ENCODE measurements around the gene POLD3.
A peak's percentile ranks its signal among the peaks of the same experiment; 100 is the strongest.

Gene POLD3

GRCh38 chr11:74592441-74593362 lies at the start of gene POLD3:
TSS of gene POLD3 (plus strand) at chr11:74592582. CDS start at chr11:74592659, 77 bp downstream.
- peak; percentile 94 for DNase-seq

DNA sequence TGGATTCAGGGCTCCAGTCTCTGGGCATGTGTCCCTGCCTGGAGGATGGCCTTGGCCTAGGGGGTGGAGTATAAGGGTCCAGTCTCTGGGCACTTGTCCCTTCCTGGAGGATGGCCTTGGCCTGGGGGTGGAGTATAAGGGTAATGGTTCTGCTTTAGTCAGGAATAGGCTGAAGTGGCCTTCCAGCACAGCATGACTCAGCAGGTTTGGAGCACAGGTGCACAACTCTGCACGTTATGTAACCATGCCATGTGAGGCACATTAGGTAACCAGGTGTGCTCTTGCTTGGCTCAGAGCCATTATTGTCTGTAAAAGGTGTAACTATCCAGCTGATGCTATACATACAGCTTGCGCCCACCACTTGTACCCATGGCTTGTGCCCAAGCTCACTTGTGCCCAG lies 48.4 kb upstream of the POLD3 start:
- DNase-seq = no peak

- DNase-seq = no peak
These were observed 45.6 kb upstream of the POLD3 start for GRCh38 chr11:74546752-74547151.

DNA sequence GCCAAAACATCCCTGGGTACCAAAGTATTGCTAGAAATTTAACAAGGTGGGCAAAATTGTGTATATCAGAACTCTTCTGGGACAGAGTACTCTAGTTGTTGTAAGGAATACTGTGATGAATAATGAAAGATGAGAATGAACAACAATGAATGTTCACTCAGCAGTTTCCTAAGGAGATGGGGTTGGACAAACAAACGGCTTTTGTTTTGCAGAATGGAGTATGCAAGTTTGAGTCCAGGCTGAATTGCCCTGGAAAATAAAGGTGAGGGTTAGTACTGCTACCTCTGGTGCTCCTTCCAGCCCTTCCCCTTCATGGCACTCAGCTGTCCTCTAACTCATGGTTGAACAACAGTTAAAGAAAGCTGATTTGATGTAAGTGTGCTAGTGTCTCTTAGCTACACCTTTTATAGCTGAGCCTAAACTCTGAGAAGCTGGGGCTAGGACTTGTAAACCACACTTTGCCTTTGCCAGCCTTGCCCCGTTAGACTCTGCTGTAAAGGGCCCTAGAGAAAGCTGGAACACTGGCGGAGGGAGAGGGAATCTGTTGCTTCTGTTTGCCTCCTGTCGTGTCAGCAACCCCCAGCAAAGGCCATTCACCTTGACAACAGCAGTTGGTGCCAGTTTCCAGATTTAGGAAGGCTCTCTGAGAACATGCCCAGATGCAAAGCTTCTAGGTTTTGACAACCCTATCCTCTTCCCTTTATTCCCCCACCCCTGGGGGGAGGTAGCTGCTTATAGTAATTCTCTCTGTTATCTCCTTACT lies 41.2 kb upstream of the POLD3 start:
- no peak for DNase-seq

DNA sequence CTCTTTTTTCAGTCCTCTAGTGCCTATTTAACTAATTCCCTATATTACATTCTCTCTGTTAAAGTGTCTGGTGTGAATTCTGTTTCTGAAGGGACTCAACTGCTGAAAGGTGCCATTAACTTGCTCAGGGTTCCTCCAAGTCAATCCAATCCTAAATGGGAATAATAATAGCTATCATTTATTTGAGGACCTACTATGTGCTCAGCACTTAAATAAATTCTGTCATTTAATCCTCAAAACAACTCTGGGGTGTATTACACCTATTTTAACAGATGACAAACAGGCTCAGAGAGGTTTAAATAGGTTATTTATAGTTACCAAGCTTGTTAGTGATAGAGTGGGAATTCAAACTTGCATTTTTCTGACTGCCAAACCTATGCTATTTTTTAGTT lies 40.6 kb upstream of the POLD3 start:
- DNase-seq = no peak

DNA sequence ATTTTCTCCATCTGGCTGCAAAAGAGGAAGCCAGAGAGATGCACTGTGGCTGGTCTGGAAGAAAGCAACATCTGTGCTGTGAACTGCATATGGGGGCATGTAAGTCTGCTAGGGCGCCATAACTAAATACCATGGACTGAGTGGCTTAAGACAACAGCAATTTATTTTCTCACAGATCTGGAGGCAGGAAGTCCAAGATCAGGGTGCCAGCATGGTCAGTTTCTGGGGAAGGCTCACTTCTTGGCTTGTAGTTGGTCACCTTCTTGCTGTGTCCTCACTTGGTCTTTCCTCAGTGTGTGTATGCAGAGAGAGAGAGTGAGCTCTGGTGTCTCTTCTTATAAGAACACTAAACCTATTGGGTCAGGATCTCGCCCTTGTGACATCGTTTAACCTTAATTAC lies 34.9 kb upstream of the POLD3 start:
- no peak for DNase-seq

DNA sequence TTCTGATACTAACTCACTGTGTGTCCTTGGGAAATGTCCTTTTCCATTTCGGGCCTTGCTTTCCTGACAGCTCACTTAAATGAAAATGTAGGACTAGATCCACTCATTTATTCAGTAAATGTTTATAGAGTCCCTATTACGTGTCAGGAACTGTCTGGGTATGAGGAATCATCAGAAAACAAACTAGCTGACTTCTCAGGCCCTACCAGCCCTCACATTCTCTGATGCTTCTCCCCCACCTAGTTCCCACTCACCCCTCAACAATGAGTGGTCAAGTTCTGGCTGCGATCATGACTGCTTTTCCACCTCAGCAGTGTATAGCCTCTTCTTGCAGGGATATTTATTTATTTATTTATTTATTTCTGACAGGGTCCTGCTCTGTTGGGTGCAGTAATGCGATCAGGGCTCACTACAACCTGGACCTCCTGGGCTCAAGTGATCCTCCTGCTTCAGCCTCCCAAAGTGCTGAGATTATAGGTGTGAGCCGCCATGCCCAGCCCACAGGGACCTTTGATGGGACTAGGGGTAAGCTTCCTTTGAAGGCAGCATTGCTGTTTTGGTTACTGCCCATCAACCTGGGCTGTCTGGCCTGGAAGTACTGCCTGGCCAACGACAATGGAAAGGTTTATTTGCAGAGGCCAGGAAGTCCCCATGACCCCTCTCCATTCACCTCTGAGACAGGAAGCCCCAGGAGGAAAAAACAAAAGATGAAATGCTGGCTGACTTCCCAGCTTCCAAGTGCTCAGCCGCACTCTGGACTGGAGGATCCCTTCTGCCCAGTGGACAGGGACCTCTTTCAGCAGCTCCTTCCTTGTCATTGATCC lies 33.1 kb upstream of the POLD3 start:
- DNase-seq = no peak

GRCh38 chr11:74559934-74560309 lies 32.5 kb upstream of the POLD3 start:
- DNase-seq = no peak

- DNase-seq = no peak
These were observed 26.0 kb upstream of the POLD3 start for GRCh38 chr11:74566146-74566960.

GRCh38 chr11:74568028-74568427 lies 24.4 kb upstream of the POLD3 start:
- no peak for DNase-seq

- no peak for DNase-seq
These were observed 21.9 kb upstream of the POLD3 start for GRCh38 chr11:74570266-74571061.

- DNase-seq = no peak
These were observed 21.4 kb upstream of the POLD3 start for GRCh38 chr11:74571062-74571399.

DNA sequence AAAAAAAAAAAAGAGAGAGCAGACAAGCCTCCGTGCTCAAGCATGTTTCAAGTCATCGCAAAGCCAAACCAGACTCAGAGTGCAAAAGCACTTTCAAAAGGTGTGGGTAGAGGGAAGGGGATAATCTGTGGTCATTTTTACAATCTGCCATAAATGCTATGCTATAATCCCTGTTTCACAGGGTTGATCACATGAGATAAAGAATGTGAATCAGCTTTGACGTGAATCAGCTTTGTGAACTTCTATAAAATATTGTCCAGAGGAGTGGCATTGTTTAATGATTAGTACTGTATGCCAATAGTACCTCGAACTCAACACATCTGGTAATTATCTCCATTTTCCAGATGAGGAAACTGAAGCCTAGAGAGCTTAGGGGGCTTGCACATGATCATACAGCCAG lies 20.0 kb upstream of the POLD3 start:
- DNase-seq = no peak

- no peak for DNase-seq
These were observed 17.8 kb upstream of the POLD3 start for GRCh38 chr11:74574563-74574962.

- no peak for DNase-seq
These were observed 16.4 kb upstream of the POLD3 start for GRCh38 chr11:74575999-74576398.

- DNase-seq = no peak
These were observed 15.2 kb upstream of the POLD3 start for GRCh38 chr11:74577181-74577580.

DNA sequence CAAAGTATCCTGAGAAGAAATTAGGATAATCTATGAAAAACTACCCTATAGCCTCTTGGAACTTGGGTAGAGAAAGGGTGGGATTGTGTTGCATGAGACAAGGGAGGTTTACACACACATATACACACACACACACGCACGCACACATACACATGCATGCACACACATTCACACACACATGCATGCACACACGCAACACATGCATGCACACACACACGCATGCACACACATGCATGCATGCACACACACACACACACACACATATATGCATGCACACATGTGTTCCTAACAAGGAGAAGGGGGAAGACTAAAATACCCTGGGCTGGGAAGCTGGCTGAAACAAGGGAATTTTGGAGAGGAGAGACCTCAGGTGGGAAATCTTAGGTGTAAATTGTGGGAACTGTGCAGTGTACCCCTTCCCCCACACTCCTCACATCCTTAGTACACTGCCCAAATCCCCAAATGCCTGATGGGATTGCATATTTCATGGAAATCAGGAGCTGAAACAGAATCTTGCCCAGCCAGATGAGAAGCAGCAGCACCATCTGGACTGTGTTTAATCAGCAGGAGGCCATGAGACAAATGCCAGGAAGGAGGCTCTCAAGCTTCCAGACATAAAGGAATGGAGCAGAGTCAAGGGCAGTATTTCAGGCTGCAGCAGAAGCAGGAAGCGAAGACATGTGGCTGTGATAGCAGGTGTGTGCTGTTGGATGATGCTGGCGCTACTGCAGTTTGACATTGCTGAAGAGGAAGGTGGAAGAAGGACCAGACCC lies 14.6 kb upstream of the POLD3 start:
- DNase-seq = no peak

DNA sequence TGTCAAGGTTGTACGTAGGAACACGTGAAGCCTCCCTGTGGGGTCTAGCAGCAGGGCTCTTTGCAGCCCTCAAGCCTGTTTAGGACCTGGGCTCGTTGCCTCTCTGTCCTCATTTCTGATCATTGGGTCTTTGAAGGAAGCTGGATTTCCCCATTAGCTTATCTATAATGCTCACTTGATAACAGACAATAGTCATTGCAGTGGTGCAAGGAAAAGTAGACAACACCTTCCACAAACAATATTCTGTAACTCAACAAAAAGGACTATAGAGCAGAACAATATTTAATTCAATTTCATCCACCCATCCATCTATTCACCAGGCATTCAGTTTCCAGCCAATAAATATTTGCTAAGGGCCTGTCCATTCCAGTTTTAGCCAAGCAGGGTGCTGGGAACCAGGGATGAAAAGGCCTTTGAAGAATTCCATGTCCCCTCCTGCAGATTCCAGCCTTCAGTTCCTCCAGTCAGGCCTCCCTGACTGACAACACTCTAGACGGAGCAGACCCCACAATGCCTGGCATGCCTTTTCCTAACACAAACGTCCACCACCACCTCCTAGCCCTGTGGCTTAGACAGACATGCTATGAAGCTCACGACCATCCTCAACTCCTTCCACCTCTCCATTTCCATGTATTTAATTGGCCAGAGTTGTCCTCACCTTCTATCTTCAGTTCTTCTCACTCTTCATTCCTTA lies 12.7 kb upstream of the POLD3 start:
- DNase-seq = no peak

DNA sequence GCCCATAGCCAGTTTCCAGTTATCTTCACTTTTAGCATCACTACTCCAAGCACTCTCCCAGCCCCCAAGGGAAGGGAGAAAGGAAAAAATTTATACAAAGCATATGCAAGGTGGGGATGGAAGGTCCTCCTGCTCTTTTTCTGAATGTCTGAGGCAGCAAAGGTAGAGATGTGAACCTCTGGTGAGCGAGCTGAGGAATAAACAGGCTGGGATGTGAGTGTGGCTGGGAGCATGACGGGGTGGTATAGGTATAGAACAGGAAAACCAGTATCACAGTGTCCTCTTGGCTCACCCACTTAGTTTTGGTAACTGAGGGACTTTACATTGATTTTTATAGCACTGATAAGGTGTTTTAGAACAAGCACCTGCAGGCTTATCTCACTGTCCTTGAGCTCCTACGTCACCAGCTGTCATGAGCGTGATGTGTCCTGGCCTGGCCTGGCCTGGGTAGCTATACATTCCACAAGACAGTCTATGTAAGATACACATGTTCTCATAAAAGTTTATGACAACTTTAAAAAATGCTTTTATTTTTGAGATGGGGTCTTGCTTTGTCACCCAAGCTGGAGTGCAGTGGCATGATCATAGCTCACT lies 10.3 kb upstream of the POLD3 start:
- DNase-seq = no peak

All from stimulated activated CD4-positive, alpha-beta T cell treated with anti-CD3 and anti-CD28 coated beads, Interleukin-12 subunit alpha, Interleukin-12 subunit beta, amount 100 ng/mL, for 4 hours (primary cell).